ENCODE results near the gene TSPAN13.
A peak's percentile ranks its signal among the peaks of the same experiment; 100 is the strongest.

TSPAN13 gene

DNA sequence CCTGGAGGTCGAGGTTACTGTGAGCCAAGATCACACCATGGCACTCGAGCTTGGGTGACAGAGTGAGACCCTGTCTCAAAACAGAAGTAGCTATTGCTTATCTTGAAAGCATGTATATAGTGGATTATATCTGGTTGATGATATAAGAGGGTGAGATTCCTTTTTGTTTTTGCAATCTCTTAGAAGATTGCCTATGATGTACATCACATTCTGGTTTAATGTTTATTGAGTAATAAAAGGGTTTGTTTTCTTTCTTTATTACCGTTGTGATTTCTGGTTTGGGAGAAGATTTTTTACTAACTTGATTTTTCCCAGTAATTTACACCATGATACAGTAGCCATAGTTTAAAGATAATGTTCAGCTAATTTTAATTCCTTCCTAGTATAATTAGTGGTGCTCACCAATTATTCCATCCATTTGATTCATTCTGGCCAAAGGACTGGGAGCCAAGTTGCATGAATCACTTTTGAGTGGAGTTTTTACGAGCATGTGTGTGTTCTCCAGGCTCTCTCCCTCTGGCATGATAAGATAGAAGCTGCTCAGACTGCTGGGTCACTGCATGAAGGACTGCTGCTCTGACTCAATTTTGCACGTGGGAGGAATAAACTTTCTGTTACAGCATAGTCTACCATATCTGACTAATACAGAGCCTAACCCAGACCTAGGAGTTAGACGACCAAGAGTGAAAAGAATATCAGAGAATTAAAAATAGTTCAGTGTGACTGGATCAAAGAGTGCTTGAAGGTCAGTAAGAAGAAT, 13.5 kb upstream of the TSPAN13 start:
- no peak overlapping the region for H3K4me3 ChIP-seq (ENCODE audit: low read depth, low read length)
- DNase-seq (ENCODE audit: low read depth), result peak; percentile 97
- TF ChIP-seq, protein P1, sequence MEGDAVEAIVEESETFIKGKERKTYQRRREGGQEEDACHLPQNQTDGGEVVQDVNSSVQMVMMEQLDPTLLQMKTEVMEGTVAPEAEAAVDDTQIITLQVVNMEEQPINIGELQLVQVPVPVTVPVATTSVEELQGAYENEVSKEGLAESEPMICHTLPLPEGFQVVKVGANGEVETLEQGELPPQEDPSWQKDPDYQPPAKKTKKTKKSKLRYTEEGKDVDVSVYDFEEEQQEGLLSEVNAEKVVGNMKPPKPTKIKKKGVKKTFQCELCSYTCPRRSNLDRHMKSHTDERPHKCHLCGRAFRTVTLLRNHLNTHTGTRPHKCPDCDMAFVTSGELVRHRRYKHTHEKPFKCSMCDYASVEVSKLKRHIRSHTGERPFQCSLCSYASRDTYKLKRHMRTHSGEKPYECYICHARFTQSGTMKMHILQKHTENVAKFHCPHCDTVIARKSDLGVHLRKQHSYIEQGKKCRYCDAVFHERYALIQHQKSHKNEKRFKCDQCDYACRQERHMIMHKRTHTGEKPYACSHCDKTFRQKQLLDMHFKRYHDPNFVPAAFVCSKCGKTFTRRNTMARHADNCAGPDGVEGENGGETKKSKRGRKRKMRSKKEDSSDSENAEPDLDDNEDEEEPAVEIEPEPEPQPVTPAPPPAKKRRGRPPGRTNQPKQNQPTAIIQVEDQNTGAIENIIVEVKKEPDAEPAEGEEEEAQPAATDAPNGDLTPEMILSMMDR (conservative IDR thresholded peaks at IDR 0.05; ENCODE audit: low read depth, low read length), result no peak

DNA sequence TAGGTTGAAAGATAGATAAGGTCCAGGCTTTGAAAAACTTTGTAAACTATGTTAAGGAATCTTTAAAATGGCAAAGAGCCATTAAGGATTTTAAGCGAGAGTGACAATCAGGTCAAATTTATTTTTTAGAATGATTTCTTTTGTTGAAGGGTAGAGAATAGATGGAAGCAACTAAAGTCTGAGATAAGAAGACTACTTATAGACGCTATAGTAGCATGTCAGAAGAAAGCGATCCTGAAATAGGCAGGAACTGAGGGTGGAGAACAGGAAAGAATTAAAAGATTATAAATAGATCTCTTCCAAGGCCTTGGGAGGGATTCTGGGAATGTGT, 13.0 kb upstream of the TSPAN13 start:
- TF ChIP-seq, protein P1 (conservative IDR thresholded peaks at IDR 0.05; ENCODE audit: low read depth, low read length), result no peak

DNA sequence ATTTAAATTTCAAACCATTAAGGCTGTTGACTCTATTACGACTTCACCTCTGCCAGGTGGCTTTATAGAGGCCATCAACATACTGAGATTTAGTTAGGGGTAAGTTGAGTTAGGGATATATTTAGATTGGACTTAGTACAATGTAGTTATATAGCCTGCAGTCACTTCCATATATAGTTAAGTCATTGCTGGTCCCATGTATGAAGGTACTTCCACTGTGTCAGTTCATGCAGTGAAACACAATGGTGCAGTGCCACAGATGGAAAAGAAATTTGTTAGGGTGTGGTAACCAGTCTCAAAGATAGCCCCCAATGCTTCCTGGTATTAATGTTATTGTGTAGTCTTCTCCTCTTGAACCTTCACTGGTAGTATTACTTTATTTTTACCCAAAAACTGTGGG, 12.6 kb upstream of the TSPAN13 start:
- TF ChIP-seq, protein P1 (conservative IDR thresholded peaks at IDR 0.05; ENCODE audit: low read depth, low read length), result no peak
- H3K4me3 ChIP-seq (ENCODE audit: low read depth, low read length), result no peak overlapping the region
- no peak for DNase-seq (ENCODE audit: low read depth)

More for the DNA sequence above, 13.0 kb upstream of the TSPAN13 start:
- DNase-seq (ENCODE audit: low read depth), result no peak
- H3K4me3 ChIP-seq (ENCODE audit: low read depth, low read length), result no peak overlapping the region

DNA sequence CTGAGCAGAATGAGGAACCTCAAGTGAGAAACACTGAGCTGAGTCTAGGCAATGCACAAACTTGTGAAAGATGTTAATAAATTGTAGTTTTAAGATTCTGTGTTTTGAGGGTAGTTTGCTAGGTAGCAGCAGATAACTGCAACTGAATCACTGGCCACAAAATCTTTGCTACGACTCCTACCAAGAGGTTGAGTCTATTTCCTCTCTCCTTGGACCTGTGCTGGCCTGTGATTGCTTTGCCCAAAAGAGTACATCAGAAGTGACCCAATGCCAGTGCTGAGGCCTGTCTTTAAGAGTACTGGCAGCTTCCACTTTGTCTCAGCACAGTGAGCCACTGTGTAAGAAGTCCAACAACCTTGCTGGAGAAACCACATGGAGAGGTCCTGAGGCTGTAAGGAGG, 11.9 kb upstream of the TSPAN13 start:
- no peak overlapping the region for H3K4me3 ChIP-seq (ENCODE audit: low read depth, low read length)
- TF ChIP-seq, protein P1 (conservative IDR thresholded peaks at IDR 0.05; ENCODE audit: low read depth, low read length), result no peak
- DNase-seq (ENCODE audit: low read depth), result no peak

DNA sequence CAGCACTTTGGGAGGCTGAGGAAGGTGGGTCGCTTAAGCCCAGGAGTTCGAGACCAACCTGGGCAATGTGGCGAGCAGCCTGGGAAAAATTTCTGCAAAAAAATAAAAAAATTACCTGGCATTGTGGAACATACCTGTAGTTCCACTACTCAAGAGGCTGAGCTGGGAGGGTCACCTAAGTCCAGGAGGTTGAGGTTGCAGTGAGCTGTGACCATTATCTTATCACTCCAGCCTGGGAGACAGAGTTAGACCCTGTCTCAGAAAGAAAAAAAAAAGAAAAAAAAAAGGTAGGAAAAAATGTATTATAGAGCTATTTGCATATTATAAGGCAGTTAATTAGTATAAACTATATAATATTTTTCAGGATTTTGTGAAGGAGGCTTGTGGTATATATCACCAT, 11.0 kb upstream of the TSPAN13 start:
- TF ChIP-seq, protein P1 (conservative IDR thresholded peaks at IDR 0.05; ENCODE audit: low read depth, low read length), result no peak
- no peak overlapping the region for H3K4me3 ChIP-seq (ENCODE audit: low read depth, low read length)
- DNase-seq (ENCODE audit: low read depth), result no peak

DNA sequence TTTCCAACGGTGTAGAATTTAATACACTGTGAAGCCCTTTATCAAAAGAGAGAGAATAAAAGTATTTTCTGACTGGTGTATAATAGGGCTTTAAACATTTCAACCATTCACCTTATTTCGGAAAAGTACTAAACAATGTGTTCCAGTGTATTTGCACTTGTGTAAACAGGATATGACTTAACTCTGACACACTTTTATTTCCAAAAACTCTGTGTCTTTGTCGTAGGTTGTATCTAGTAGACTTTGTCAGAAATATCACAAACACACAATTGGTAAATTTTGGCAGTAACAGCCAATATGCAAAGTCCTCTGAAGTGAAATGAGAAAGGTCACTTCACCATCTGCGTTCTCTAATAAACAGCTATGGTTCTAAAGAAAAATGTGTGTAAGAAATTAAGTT, 10.3 kb upstream of the TSPAN13 start:
- peak; percentile 53 for DNase-seq (ENCODE audit: low read depth)
- TF ChIP-seq, protein P1 (conservative IDR thresholded peaks at IDR 0.05; ENCODE audit: low read depth, low read length), result no peak
- H3K4me3 ChIP-seq (ENCODE audit: low read depth, low read length), result no peak overlapping the region

All from choroid plexus epithelial cell (primary cell).